A673 (cell line): ENCODE measurements around the gene ITM2C.

Source experiments
- CTCF ChIP-seq: fragments of 300-800, 200-600 bp; sonication (generic); conservative IDR thresholded peaks from 2 replicates; pipeline ENCODE4 v1.5.1; 2017; ENCODE audit warnings: low read depth, mild to moderate bottlenecking, antibody characterized with exemption, low read length, moderate library complexity, mixed read lengths
- EZH2 ChIP-seq: fragments of 200-600 bp; sonication (generic); IDR thresholded peaks from 2 replicates; pipeline ENCODE4 v1.6.1; 2017; ENCODE audit warnings: borderline replicate concordance, low read depth, mild to moderate bottlenecking, mixed read lengths, antibody characterized with exemption, low read length; ENCODE audit not compliant: poor library complexity, severe bottlenecking

- no peak for TF ChIP-seq CTCF
- no peak for TF ChIP-seq EZH2
Observed at GRCh38 chr2:230925443-230925878, 60.7 kb downstream of the ITM2C start.
